ENCODE results near the gene COL9A3.

The COL9A3 gene

DNA sequence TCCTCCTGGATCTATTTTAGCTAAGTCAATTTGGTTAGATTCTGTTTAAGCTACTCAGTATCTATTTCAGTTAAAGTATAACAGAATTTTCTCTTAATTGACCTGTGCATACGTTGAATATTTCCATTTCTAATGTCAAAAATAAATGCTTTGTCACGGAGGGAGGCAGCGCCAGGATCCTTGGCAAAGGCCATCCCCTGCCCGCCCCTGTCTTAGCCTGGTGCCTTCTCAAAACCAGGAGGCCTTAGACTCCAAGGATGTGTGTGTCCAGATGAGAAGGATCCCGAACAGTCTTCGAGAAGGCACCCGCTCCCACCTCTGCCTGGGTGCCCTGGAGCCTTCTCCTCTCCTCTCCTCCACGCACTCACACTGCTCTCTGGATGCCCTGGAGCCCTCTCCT lies 22.4 kb downstream of the COL9A3 start:
- no peak overlapping the region for H3K4me3 ChIP-seq (ENCODE audit: low read depth, low read length)
- no peak for DNase-seq
- no peaks in the 10 kb centered on the region for H3K27me3 ChIP-seq (ENCODE audit: insufficient read depth, low read depth, severe bottlenecking)
- TF ChIP-seq, protein P1, sequence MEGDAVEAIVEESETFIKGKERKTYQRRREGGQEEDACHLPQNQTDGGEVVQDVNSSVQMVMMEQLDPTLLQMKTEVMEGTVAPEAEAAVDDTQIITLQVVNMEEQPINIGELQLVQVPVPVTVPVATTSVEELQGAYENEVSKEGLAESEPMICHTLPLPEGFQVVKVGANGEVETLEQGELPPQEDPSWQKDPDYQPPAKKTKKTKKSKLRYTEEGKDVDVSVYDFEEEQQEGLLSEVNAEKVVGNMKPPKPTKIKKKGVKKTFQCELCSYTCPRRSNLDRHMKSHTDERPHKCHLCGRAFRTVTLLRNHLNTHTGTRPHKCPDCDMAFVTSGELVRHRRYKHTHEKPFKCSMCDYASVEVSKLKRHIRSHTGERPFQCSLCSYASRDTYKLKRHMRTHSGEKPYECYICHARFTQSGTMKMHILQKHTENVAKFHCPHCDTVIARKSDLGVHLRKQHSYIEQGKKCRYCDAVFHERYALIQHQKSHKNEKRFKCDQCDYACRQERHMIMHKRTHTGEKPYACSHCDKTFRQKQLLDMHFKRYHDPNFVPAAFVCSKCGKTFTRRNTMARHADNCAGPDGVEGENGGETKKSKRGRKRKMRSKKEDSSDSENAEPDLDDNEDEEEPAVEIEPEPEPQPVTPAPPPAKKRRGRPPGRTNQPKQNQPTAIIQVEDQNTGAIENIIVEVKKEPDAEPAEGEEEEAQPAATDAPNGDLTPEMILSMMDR (IDR thresholded peaks at IDR 0.05; ENCODE audit: low read depth, low read length), result no peak
- no peak overlapping the region for H3K27ac ChIP-seq
- no peaks in the 10 kb centered on the region for H3K9me3 ChIP-seq (ENCODE audit: severe bottlenecking)
- H3K36me3 ChIP-seq, result peaks cover 2% of the 10 kb centered on the region

DNA sequence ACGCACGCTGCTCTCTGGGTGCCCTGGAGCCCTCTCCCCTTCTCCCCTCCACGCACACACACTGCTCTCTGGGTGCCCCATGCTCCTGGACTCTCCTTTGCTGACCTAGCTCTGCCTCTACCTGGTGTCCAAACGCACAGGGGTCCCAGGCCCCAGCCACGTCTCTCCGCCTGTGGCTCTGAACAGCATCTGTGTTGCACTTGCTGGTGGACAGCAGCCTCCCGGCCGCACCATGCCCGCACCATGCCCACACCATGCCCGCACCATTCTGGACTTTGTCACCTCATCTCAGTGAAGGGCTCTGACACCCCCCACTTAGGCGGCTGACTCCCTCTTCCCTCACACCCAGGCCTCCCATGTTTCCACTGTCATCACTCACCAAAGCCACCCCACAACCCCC lies 23.0 kb downstream of the COL9A3 start:
- no peaks in the 10 kb centered on the region for H3K9me3 ChIP-seq (ENCODE audit: severe bottlenecking)
- no peaks in the 10 kb centered on the region for H3K27me3 ChIP-seq (ENCODE audit: insufficient read depth, low read depth, severe bottlenecking)
- H3K4me3 ChIP-seq (ENCODE audit: low read depth, low read length), result no peak overlapping the region
- no peak for DNase-seq
- H3K27ac ChIP-seq, result no peak overlapping the region
- H3K36me3 ChIP-seq, result peaks cover 2% of the 10 kb centered on the region
- TF ChIP-seq, protein P1 (IDR thresholded peaks at IDR 0.05; ENCODE audit: low read depth, low read length), result no peak

DNA sequence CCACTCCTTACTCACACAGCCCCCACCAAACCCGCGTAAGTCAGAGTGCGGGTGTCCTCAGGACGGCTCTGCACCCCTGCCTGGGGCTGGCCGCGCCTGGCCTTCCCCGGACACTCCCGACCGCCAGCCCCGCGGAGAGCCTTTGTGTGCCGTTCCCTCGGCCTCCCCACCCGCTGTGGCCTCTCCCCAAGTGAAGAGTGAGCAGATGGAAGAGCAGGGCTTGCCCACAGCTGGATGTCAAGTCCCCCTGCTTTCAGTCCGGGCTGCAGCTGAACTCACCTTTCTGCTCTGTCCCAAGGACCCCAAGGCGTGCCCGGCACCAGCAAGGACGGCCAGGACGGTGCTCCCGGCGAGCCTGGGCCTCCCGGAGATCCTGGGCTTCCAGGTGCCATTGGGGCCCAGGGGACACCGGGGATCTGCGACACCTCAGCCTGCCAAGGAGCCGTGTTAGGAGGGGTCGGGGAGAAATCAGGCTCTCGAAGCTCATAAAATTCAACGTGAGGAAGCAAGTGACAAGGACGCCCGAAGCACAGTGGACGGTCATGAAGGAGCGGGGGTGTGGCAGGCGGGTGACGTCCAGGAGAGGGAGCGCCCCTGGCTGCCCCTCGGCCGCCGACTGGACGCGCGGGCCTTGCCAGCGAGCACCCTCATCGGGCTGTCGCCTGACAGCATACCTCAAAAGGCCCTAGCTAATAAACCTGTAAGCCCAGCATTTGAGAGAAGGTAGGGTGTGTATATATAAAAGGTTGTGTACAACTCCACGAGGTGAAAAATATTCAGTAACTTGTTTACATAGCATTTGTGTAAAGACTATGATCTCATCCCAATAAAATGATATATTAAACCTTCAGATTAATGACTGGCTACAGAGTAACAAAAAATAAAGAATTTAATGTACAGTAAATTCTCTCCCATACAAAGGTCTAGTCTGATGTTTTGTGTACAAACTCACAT lies 23.7 kb downstream of the COL9A3 start:
- Histone ChIP-seq H3K27me3 (ENCODE audit: insufficient read depth, low read depth, severe bottlenecking) (no peaks in the 10 kb centered on the region), H3K4me3 (ENCODE audit: low read depth, low read length) (no peak overlapping the region), H3K36me3 (peaks cover 7% of the 10 kb centered on the region), H3K9me3 (ENCODE audit: severe bottlenecking) (no peaks in the 10 kb centered on the region), H3K27ac (no peak overlapping the region)
- DNase-seq, result no peak
- TF ChIP-seq, protein P1 (IDR thresholded peaks at IDR 0.05; ENCODE audit: low read depth, low read length), result no peak

DNA sequence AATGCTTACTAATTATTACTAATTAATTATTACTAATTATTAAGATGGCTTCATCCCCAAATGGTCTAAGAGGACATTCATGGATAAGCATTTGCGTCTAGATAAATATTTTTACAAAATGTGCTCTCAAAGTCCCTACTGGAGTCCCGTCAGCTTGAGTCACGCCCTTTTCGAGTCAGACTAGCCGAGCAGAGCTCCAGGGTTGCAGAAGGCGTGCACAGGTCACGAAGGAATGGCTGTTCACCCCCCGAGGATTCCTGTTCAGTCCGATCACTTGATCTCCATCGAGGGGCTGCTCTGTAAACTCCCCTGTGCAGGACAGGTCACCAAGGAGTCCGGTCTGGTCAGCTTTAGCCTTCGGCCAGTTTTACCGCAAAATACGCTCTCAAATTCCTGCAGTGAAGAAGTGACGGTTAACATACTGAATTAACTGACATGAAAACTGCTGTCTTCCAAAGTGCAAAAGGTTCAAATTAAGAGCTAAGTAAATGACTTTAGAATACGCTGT lies 24.9 kb downstream of the COL9A3 start:
- DNase-seq, result no peak

DNA sequence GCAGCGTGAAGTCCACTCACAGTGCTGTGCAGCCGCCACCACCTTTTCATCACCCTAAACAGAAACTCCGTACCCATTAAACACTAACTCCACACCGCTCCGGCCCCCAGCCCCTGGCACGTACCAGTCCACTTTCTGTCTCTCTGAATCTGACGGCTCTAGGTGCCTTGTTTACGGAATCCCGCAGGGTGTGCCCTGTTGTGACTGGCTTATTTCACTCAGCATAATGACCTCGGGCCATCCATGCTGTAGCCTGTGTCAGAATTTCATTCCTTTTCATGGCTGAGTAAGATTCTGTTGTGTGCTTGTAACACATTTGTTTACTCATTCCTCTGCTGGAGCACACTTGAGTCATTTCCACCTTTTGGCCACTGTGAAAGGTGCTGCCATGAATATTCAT lies 26.8 kb downstream of the COL9A3 start:
- DNase-seq, result no peak
- peaks cover 18% of the 10 kb centered on the region for H3K36me3 ChIP-seq
- no peak overlapping the region for H3K4me3 ChIP-seq (ENCODE audit: low read depth, low read length)
- H3K27ac ChIP-seq, result no peak overlapping the region
- TF ChIP-seq, protein P1 (IDR thresholded peaks at IDR 0.05; ENCODE audit: low read depth, low read length), result no peak
- H3K27me3 ChIP-seq (ENCODE audit: insufficient read depth, low read depth, severe bottlenecking), result no peaks in the 10 kb centered on the region
- no peaks in the 10 kb centered on the region for H3K9me3 ChIP-seq (ENCODE audit: severe bottlenecking)

More for the DNA sequence above, 24.9 kb downstream of the COL9A3 start:
- TF ChIP-seq, protein P1 (IDR thresholded peaks at IDR 0.05; ENCODE audit: low read depth, low read length), result no peak
- peaks cover 16% of the 10 kb centered on the region for H3K36me3 ChIP-seq
- H3K9me3 ChIP-seq (ENCODE audit: severe bottlenecking), result no peaks in the 10 kb centered on the region
- no peaks in the 10 kb centered on the region for H3K27me3 ChIP-seq (ENCODE audit: insufficient read depth, low read depth, severe bottlenecking)
- no peak overlapping the region for H3K27ac ChIP-seq
- H3K4me3 ChIP-seq (ENCODE audit: low read depth, low read length), result no peak overlapping the region
